ENCODE measurements around the gene OR6C1. TPM values are rescaled to one million over a fixed set of nuclear protein-coding genes. Genes with fewer than 3 reads are reported as not detected.
"Not testable (repeated sequence)": the region's sequence is repeated elsewhere in the genome, so short reads cannot be mapped to it uniquely, and the experiment has no call there.

OR6C1 gene
- total RNA-seq (2014; rRNA removed; shearing (Covaris generic); ENCODE audit: low replicate concordance) = not detected in 2 replicates

DNA sequence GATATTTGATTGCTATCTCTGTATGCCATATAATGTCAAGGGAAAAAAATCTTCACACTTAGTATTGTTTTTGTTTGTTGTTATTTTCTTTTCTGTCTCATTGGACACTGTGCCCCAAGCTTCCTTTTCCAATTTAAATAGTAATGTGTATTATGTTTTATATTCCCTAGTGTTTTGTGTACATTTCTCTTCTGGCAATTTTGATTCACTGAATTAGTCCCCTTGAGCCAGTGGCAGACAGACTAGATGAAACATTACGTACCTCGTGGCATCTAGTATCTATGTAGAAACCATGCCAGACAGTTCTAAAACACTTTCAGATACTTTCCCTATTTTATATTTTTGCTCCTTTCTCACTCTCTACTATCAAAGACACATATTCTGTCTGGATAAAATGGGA lies at the start of gene OR6C1:
Gene OR6C1, plus strand, starts transcription at position 301 of the 400 bp plus-strand sequence. CDS start 6,257 bp downstream, outside the sequence.
- H3K27me3 ChIP-seq (ENCODE audit: low read length) = no peaks in the 10 kb centered on the region
- no peak within 1 kb of the TSS for H3K9ac ChIP-seq (ENCODE audit: low read length)
- no peaks in the 10 kb centered on the region for H3K36me3 ChIP-seq (ENCODE audit: insufficient read depth, low read length)
- H2AFZ ChIP-seq (ENCODE audit: low read length) = no peak within 1 kb of the TSS
- no peak for DNase-seq
- no peak within 1 kb of the TSS for H3K4me2 ChIP-seq (ENCODE audit: low read depth, low read length, poor library complexity, severe bottlenecking)
- H3K27ac ChIP-seq (ENCODE audit: low read length) = no peak within 1 kb of the TSS
- H3K4me3 ChIP-seq (ENCODE audit: low read length) = no peak within 1 kb of the TSS
- no peaks in the 10 kb centered on the region for H3K79me2 ChIP-seq (ENCODE audit: low read length)
- no peaks in the 10 kb centered on the region for H3K9me3 ChIP-seq (ENCODE audit: low read length)
- H3K9me2 ChIP-seq (replicated peaks; ENCODE audit: insufficient read depth, low read length) = no peaks in the 10 kb centered on the region
- no peaks in the 10 kb centered on the region for H3K4me1 ChIP-seq (ENCODE audit: low read length)
- no peaks in the 10 kb centered on the region for H4K20me1 ChIP-seq (ENCODE audit: insufficient read depth, low read depth, low read length)

DNA sequence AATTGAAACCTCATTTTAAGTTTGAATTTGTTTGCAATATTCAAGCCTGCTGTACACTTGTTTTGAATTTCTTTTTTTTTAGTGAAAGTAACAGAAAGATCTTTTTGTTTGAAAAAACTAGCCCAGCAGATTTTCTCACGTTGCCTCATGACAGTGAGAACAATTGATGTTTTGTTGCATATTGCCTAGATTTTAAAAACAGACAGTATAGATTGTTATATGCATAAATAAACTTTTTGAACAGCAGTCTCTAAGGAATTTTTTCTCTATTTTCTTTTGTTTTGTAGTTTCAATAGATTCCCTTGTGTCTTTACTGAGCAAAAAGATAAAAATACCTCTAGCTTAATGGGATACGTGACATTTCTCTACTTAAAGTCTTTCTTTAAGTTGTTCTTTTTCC lies 33.2 kb upstream of the OR6C1 start:
- Histone ChIP-seq H3K4me1 (ENCODE audit: low read length) (no peaks in the 10 kb centered on the region), H3K9me2 (replicated peaks; ENCODE audit: insufficient read depth, low read length) (no peaks in the 10 kb centered on the region), H3K4me2 (ENCODE audit: low read depth, low read length, poor library complexity, severe bottlenecking) (no peak overlapping the region), H3K9me3 (ENCODE audit: low read length) (no peaks in the 10 kb centered on the region), H3K27ac (ENCODE audit: low read length) (no peak overlapping the region), H3K79me2 (ENCODE audit: low read length) (no peaks in the 10 kb centered on the region), H2AFZ (ENCODE audit: low read length) (no peak overlapping the region), H3K36me3 (ENCODE audit: insufficient read depth, low read length) (no peaks in the 10 kb centered on the region), H3K9ac (ENCODE audit: low read length) (no peak overlapping the region), H4K20me1 (ENCODE audit: insufficient read depth, low read depth, low read length) (no peaks in the 10 kb centered on the region), H3K4me3 (ENCODE audit: low read length) (no peak overlapping the region), H3K27me3 (ENCODE audit: low read length) (no peaks in the 10 kb centered on the region)
- DNase-seq = no peak

DNA sequence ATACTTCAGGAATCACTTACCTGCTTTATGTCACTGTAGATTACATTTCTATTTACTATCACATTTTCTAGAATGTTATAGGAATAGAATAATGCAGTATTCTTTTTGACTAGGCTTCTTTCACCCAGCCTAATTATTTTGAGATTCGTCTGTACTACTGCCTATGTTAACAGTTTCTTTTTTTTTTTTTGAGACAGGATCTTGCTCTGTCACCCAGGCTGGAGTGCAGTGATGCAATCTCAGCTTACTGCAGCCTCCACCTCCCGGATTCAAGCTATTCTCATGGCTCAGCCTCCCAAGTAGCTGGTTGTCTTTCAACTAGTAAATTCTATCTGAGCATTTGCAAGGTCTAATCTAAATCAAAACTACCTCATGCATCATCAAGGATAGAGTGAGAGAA lies 24.1 kb upstream of the OR6C1 start:
- Histone ChIP-seq H3K4me1 (ENCODE audit: low read length) (no peaks in the 10 kb centered on the region), H3K79me2 (ENCODE audit: low read length) (no peaks in the 10 kb centered on the region), H3K9ac (ENCODE audit: low read length) (no peak overlapping the region), H4K20me1 (ENCODE audit: insufficient read depth, low read depth, low read length) (no peaks in the 10 kb centered on the region), H3K9me2 (replicated peaks; ENCODE audit: insufficient read depth, low read length) (no peaks in the 10 kb centered on the region), H3K27ac (ENCODE audit: low read length) (no peak overlapping the region), H2AFZ (ENCODE audit: low read length) (no peak overlapping the region), H3K36me3 (ENCODE audit: insufficient read depth, low read length) (no peaks in the 10 kb centered on the region), H3K9me3 (ENCODE audit: low read length) (no peaks in the 10 kb centered on the region), H3K4me3 (ENCODE audit: low read length) (no peak overlapping the region), H3K4me2 (ENCODE audit: low read depth, low read length, poor library complexity, severe bottlenecking) (no peak overlapping the region), H3K27me3 (ENCODE audit: low read length) (no peaks in the 10 kb centered on the region)
- DNase-seq = no peak

DNA sequence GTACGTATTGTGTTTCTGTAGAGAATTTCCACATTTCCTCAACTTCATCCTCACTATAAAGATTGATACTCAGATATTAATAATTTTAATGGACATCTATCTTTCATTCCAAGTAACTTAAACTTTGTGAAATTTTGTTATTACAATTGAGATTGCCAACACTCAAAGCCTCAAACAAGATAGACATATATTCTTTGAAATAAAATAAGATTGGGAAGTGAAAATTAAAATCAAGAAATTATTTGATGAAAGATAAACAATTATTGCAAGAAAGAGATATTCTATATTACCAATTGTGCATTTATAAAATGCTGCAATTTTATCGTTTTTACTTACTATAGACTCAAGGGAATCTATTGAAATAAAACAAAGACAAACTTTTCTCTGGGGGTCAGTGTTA lies 17.7 kb upstream of the OR6C1 start, which contains the start of gene OR6C6:
Gene OR6C6, minus strand, starts transcription at position 101 of the 400 bp plus-strand sequence. CDS start 1,337 bp downstream, outside the sequence.
- Histone ChIP-seq H3K4me1 (ENCODE audit: low read length) (no peaks in the 10 kb centered on the region), H2AFZ (ENCODE audit: low read length) (no peak within 1 kb of the TSS), H3K79me2 (ENCODE audit: low read length) (no peaks in the 10 kb centered on the region), H3K9ac (ENCODE audit: low read length) (no peak within 1 kb of the TSS), H3K4me2 (ENCODE audit: low read depth, low read length, poor library complexity, severe bottlenecking) (no peak within 1 kb of the TSS), H3K9me2 (replicated peaks; ENCODE audit: insufficient read depth, low read length) (no peaks in the 10 kb centered on the region), H3K36me3 (ENCODE audit: insufficient read depth, low read length) (no peaks in the 10 kb centered on the region), H3K9me3 (ENCODE audit: low read length) (no peaks in the 10 kb centered on the region), H3K4me3 (ENCODE audit: low read length) (no peak within 1 kb of the TSS), H3K27me3 (ENCODE audit: low read length) (no peaks in the 10 kb centered on the region), H4K20me1 (ENCODE audit: insufficient read depth, low read depth, low read length) (no peaks in the 10 kb centered on the region), H3K27ac (ENCODE audit: low read length) (no peak within 1 kb of the TSS)
- no peak for DNase-seq

DNA sequence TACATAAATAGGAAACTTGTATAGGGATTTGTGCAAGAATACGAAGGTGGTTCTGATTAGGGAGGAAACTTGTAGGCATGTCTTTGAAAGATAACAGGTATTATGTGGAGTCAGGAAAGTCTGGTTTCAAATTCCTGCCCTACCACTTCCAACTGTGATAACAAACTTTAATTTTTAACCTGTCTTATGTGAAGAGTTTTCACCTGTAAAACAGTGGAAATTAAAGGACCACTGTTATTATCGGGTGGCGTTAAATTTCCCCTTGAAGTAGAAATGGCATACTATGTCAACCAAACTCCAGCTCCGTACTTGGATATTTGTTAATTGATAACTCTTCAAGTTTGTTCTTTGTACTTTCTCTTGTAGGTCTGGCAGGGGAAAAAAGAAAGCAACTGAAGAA lies 6.1 kb downstream of the OR6C1 start:
- Histone ChIP-seq H3K4me1 (ENCODE audit: low read length) (no peaks in the 10 kb centered on the region), H3K4me3 (ENCODE audit: low read length) (no peak overlapping the region), H3K27ac (ENCODE audit: low read length) (no peak overlapping the region), H3K9ac (ENCODE audit: low read length) (no peak overlapping the region), H3K4me2 (ENCODE audit: low read depth, low read length, poor library complexity, severe bottlenecking) (no peak overlapping the region), H3K36me3 (ENCODE audit: insufficient read depth, low read length) (no peaks in the 10 kb centered on the region), H3K79me2 (ENCODE audit: low read length) (no peaks in the 10 kb centered on the region), H3K9me2 (replicated peaks; ENCODE audit: insufficient read depth, low read length) (no peaks in the 10 kb centered on the region), H2AFZ (ENCODE audit: low read length) (no peak overlapping the region), H3K27me3 (ENCODE audit: low read length) (no peaks in the 10 kb centered on the region), H3K9me3 (ENCODE audit: low read length) (no peaks in the 10 kb centered on the region), H4K20me1 (ENCODE audit: insufficient read depth, low read depth, low read length) (no peaks in the 10 kb centered on the region)
- DNase-seq = no peak

DNA sequence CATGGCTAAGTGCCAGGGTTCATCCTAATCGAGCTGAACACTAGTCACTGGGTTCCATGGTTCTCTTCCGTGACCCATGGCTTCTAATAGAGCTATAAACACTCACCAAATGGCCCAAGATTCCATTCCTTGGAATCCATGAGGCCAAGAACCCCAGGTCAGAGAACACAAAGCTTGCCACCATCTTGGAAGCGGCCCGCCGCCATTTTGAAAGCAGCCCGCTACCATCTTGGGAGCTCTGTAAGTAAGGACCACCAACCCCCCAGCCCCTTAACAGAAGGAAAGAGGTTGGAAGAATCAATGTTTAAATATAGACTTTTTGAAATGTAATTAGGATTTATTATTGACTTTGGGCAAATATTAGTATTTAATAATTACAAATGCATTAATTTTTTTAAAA lies 11.7 kb downstream of the OR6C1 start:
- not testable (repeated sequence) for DNase-seq; H3K9me3 ChIP-seq (ENCODE audit: low read length); H3K27me3 ChIP-seq (ENCODE audit: low read length); H3K4me3 ChIP-seq (ENCODE audit: low read length); H3K79me2 ChIP-seq (ENCODE audit: low read length); H3K4me2 ChIP-seq (ENCODE audit: low read depth, low read length, poor library complexity, severe bottlenecking); H3K27ac ChIP-seq (ENCODE audit: low read length); H4K20me1 ChIP-seq (ENCODE audit: insufficient read depth, low read depth, low read length); H3K9me2 ChIP-seq (replicated peaks; ENCODE audit: insufficient read depth, low read length); H3K36me3 ChIP-seq (ENCODE audit: insufficient read depth, low read length); H3K4me1 ChIP-seq (ENCODE audit: low read length); H3K9ac ChIP-seq (ENCODE audit: low read length); H2AFZ ChIP-seq (ENCODE audit: low read length)

DNA sequence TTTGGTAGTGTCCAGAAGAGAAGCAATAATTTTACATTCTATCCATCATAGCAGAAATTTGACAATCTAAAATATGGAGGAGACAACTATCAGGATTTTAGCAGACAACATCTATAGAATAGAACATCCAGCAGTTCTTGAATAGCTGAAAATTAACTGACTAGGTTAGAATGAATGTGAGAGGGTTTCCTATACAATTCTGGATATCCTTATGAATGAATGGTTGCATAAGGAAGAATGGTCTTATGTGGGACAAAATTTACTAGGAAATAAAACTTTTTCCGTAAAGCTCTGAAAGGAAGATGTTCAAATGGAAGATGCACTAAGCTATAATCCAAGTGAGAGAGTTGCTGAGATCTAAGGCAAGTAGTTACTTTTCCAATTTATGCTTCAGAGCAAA lies 16.3 kb downstream of the OR6C1 start, which contains the start of gene OR6C3:
Gene OR6C3, plus strand, starts transcription at position 301 of the 400 bp plus-strand sequence. CDS start 955 bp downstream, outside the sequence.
- Histone ChIP-seq H3K9me3 (ENCODE audit: low read length) (no peaks in the 10 kb centered on the region), H3K27ac (ENCODE audit: low read length) (no peak within 1 kb of the TSS)
- DNase-seq = no peak

DNA sequence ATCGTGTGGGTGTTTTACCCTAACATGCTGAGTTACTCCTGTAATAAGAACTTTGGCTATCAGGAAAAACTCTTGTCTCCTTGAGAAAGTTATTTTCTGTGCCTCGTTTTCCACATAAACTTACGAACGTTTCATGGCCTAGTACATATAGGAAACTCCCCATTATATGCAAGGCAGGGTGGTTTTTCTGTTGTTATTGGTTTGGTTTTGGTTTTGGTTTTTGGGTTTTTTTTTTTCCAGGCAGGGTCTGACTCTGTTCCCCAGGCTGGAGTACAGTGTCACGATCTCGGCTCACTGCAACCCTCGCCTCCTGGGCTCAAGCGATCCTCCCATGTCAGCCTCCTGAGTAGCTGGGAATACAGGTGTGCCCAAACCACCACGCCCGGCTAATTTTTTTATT lies 21.9 kb downstream of the OR6C1 start:
- no peaks in the 10 kb centered on the region for H3K27me3 ChIP-seq (ENCODE audit: low read length)
- H3K9me3 ChIP-seq (ENCODE audit: low read length) = no peaks in the 10 kb centered on the region
- no peak overlapping the region for H3K4me2 ChIP-seq (ENCODE audit: low read depth, low read length, poor library complexity, severe bottlenecking)
- H3K36me3 ChIP-seq (ENCODE audit: insufficient read depth, low read length) = no peaks in the 10 kb centered on the region
- H2AFZ ChIP-seq (ENCODE audit: low read length) = no peak overlapping the region
- no peaks in the 10 kb centered on the region for H3K9me2 ChIP-seq (replicated peaks; ENCODE audit: insufficient read depth, low read length)
- H4K20me1 ChIP-seq (ENCODE audit: insufficient read depth, low read depth, low read length) = no peaks in the 10 kb centered on the region
- H3K4me3 ChIP-seq (ENCODE audit: low read length) = no peak overlapping the region
- H3K9ac ChIP-seq (ENCODE audit: low read length) = no peak overlapping the region
- no peak overlapping the region for H3K27ac ChIP-seq (ENCODE audit: low read length)
- no peaks in the 10 kb centered on the region for H3K4me1 ChIP-seq (ENCODE audit: low read length)
- no peaks in the 10 kb centered on the region for H3K79me2 ChIP-seq (ENCODE audit: low read length)
- no peak for DNase-seq

More for the DNA sequence above, 16.3 kb downstream of the OR6C1 start, which contains the start of gene OR6C3:
- H2AFZ ChIP-seq (ENCODE audit: low read length) = no peak within 1 kb of the TSS
- H3K27me3 ChIP-seq (ENCODE audit: low read length) = no peaks in the 10 kb centered on the region
- no peaks in the 10 kb centered on the region for H3K9me2 ChIP-seq (replicated peaks; ENCODE audit: insufficient read depth, low read length)
- no peak within 1 kb of the TSS for H3K4me2 ChIP-seq (ENCODE audit: low read depth, low read length, poor library complexity, severe bottlenecking)
- H3K4me3 ChIP-seq (ENCODE audit: low read length) = no peak within 1 kb of the TSS
- no peak within 1 kb of the TSS for H3K9ac ChIP-seq (ENCODE audit: low read length)
- no peaks in the 10 kb centered on the region for H4K20me1 ChIP-seq (ENCODE audit: insufficient read depth, low read depth, low read length)
- H3K36me3 ChIP-seq (ENCODE audit: insufficient read depth, low read length) = no peaks in the 10 kb centered on the region
- H3K79me2 ChIP-seq (ENCODE audit: low read length) = no peaks in the 10 kb centered on the region
- H3K4me1 ChIP-seq (ENCODE audit: low read length) = no peaks in the 10 kb centered on the region

DNA sequence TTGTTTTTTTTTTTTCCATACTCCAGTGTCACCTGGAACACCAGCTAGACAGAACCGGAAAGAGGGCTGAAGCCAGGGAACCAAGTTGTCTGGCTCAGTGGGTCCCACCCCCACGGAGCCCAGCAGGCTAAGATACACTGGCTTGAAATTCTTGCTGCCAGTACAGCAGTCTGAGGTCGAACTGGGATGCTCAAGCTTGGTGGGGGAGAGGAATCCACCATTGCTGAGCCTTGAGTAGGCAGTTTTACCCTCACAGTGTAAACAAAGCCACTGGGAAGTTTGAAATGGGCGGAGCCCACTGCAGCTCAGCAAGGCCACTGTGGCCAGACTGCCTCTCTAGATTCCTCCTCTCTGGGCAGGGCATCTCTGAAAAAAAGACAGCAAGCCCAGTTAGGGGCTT lies 41.2 kb downstream of the OR6C1 start:
- H3K27ac ChIP-seq (ENCODE audit: low read length); H3K27me3 ChIP-seq (ENCODE audit: low read length); H3K4me3 ChIP-seq (ENCODE audit: low read length); H3K4me2 ChIP-seq (ENCODE audit: low read depth, low read length, poor library complexity, severe bottlenecking); DNase-seq; H3K4me1 ChIP-seq (ENCODE audit: low read length); H4K20me1 ChIP-seq (ENCODE audit: insufficient read depth, low read depth, low read length); H2AFZ ChIP-seq (ENCODE audit: low read length); H3K79me2 ChIP-seq (ENCODE audit: low read length); H3K9ac ChIP-seq (ENCODE audit: low read length); H3K9me2 ChIP-seq (replicated peaks; ENCODE audit: insufficient read depth, low read length); H3K9me3 ChIP-seq (ENCODE audit: low read length); H3K36me3 ChIP-seq (ENCODE audit: insufficient read depth, low read length): not testable (repeated sequence)
